ENCODE data around the gene HAS3.
"Not testable (repeated sequence)": the region's sequence is repeated elsewhere in the genome, so short reads cannot be mapped to it uniquely, and the experiment has no call there.

DNA sequence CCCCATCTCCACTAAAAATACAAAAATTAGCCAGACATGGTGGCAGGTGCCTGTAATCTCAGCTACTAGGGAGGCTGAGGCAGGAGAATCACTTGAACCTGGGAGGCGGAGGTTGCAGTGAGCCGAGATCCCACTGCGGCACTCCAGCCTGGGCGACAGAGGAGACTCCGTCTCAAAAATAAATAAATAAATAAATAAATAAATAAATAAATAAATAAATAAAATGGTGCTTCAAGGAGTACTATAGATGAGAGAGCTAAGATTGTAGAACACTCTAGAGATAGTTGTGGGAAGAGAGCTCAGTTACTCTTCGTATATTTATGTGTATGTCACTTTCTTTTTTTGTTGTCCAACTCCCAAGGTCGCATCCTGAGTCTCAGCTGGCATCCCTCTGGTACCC is 34.0 kb downstream of the HAS3 start:
- TF ChIP-seq, protein P1, sequence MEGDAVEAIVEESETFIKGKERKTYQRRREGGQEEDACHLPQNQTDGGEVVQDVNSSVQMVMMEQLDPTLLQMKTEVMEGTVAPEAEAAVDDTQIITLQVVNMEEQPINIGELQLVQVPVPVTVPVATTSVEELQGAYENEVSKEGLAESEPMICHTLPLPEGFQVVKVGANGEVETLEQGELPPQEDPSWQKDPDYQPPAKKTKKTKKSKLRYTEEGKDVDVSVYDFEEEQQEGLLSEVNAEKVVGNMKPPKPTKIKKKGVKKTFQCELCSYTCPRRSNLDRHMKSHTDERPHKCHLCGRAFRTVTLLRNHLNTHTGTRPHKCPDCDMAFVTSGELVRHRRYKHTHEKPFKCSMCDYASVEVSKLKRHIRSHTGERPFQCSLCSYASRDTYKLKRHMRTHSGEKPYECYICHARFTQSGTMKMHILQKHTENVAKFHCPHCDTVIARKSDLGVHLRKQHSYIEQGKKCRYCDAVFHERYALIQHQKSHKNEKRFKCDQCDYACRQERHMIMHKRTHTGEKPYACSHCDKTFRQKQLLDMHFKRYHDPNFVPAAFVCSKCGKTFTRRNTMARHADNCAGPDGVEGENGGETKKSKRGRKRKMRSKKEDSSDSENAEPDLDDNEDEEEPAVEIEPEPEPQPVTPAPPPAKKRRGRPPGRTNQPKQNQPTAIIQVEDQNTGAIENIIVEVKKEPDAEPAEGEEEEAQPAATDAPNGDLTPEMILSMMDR (IDR thresholded peaks at IDR 0.05): not testable (repeated sequence)
- TF ChIP-seq POLR2AphosphoS5 (IDR thresholded peaks at IDR 0.05; ENCODE audit: low read depth, low read length); REST (IDR thresholded peaks at IDR 0.05; ENCODE audit: insufficient read depth in 1 of 2, low read depth in 2 of 2, low read length in 1 of 2): not testable (repeated sequence)
